Measurements from ENCODE around the gene SCAMP2. TPM values are rescaled to one million over a fixed set of nuclear protein-coding genes. Genes with fewer than 3 reads are reported as not detected.

SCAMP2 gene
- total and polyA plus RNA-seq, 2 of the 13 experiments (the other 11 are each of a cell fraction or from before 2014, with no cell fraction given): 34.8 to 121 TPM

GRCh38 chr15:74873036-74873755 lies at the start of gene SCAMP2 (continued):
- no peak for TF ChIP-seq RERE (CRISPR knock-in tag; IDR thresholded peaks at IDR 0.05; ENCODE audit: low read depth)
- peak; percentile 52; the same call in 1 of the 2 replicates for TF ChIP-seq ZNF335 (CRISPR knock-in tag; IDR thresholded peaks at IDR 0.05)
- TF ChIP-seq, protein P1, sequence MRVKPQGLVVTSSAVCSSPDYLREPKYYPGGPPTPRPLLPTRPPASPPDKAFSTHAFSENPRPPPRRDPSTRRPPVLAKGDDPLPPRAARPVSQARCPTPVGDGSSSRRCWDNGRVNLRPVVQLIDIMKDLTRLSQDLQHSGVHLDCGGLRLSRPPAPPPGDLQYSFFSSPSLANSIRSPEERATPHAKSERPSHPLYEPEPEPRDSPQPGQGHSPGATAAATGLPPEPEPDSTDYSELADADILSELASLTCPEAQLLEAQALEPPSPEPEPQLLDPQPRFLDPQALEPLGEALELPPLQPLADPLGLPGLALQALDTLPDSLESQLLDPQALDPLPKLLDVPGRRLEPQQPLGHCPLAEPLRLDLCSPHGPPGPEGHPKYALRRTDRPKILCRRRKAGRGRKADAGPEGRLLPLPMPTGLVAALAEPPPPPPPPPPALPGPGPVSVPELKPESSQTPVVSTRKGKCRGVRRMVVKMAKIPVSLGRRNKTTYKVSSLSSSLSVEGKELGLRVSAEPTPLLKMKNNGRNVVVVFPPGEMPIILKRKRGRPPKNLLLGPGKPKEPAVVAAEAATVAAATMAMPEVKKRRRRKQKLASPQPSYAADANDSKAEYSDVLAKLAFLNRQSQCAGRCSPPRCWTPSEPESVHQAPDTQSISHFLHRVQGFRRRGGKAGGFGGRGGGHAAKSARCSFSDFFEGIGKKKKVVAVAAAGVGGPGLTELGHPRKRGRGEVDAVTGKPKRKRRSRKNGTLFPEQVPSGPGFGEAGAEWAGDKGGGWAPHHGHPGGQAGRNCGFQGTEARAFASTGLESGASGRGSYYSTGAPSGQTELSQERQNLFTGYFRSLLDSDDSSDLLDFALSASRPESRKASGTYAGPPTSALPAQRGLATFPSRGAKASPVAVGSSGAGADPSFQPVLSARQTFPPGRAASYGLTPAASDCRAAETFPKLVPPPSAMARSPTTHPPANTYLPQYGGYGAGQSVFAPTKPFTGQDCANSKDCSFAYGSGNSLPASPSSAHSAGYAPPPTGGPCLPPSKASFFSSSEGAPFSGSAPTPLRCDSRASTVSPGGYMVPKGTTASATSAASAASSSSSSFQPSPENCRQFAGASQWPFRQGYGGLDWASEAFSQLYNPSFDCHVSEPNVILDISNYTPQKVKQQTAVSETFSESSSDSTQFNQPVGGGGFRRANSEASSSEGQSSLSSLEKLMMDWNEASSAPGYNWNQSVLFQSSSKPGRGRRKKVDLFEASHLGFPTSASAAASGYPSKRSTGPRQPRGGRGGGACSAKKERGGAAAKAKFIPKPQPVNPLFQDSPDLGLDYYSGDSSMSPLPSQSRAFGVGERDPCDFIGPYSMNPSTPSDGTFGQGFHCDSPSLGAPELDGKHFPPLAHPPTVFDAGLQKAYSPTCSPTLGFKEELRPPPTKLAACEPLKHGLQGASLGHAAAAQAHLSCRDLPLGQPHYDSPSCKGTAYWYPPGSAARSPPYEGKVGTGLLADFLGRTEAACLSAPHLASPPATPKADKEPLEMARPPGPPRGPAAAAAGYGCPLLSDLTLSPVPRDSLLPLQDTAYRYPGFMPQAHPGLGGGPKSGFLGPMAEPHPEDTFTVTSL (CRISPR knock-in tag; IDR thresholded peaks at IDR 0.05; ENCODE audit: borderline replicate concordance): no peak
- no peak for TF ChIP-seq ZMYM2 (CRISPR knock-in tag; IDR thresholded peaks at IDR 0.05)
- TF ChIP-seq MAF1 (CRISPR knock-in tag; IDR thresholded peaks at IDR 0.05; ENCODE audit: borderline replicate concordance): no peak
- 0 out of 2 replicates have a peak, but pooled peaks have one; percentile 0 for TF ChIP-seq SMAD3 (CRISPR knock-in tag; IDR thresholded peaks at IDR 0.05)
- TF ChIP-seq SP1 (IDR thresholded peaks at IDR 0.05): no peak
- peak; percentile 80 for TF ChIP-seq SP1 (CRISPR knock-in tag; IDR thresholded peaks at IDR 0.05)
- TF ChIP-seq ZMAT3 (CRISPR knock-in tag; conservative IDR thresholded peaks at IDR 0.05): peak; percentile 86; the same call in 1 of the 2 replicates
- TF ChIP-seq ZKSCAN8 (CRISPR knock-in tag; IDR thresholded peaks at IDR 0.05; ENCODE audit: borderline replicate concordance): peak; percentile 58; the same call in 1 of the 2 replicates
- TF ChIP-seq E2F2 (CRISPR knock-in tag; IDR thresholded peaks at IDR 0.05; ENCODE audit: borderline replicate concordance): 0 out of 2 replicates have a peak, but pooled peaks have one; percentile 51
- TF ChIP-seq ZNF263 (CRISPR knock-in tag; IDR thresholded peaks at IDR 0.05): no peak; the same call in 1 of the 2 replicates
- TF ChIP-seq SRSF4 (IDR thresholded peaks at IDR 0.05; ENCODE audit: low read depth, low read length, poor library complexity, severe bottlenecking): no peak
- peak; percentile 75 for TF ChIP-seq ELF3 (CRISPR knock-in tag; IDR thresholded peaks at IDR 0.05)
- TF ChIP-seq, protein P2, sequence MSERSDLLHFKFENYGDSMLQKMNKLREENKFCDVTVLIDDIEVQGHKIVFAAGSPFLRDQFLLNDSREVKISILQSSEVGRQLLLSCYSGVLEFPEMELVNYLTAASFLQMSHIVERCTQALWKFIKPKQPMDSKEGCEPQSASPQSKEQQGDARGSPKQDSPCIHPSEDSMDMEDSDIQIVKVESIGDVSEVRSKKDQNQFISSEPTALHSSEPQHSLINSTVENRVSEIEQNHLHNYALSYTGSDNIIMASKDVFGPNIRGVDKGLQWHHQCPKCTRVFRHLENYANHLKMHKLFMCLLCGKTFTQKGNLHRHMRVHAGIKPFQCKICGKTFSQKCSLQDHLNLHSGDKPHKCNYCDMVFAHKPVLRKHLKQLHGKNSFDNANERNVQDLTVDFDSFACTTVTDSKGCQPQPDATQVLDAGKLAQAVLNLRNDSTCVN (CRISPR knock-in tag; IDR thresholded peaks at IDR 0.05; ENCODE audit: borderline replicate concordance): 0 out of 2 replicates have a peak, but pooled peaks have one; percentile 31

Data from HepG2 (cell line).